GM19035 (cell line): ENCODE results near the gene YTHDC1.

Experiments used
- ATAC-seq: cut with Tn5 transposase; IDR thresholded peaks from one replicate; pipeline ENCODE4 v1.9.1; 2021; ENCODE audit not compliant: unreplicated experiment

Gene YTHDC1

DNA sequence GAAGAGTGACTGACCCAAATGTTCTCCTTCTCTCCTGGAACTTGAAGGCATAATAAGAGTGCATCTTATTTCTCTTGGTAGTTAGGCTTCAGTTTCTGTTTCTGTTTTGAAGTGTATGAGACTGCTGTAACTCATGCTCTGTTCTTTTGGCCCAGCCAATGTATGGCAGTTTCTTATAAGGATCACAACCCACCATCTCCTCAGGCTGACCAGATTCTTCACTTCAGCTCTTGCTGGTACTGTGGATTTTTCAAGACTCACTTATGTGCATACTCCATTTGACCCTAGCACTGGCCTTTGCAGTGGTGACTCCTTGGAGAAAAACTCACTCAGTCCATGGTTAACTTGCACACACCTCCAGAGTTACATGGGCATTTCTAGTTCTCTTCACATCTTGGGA lies 9.6 kb upstream of the YTHDC1 start:
- peak; percentile 87 for ATAC-seq

DNA sequence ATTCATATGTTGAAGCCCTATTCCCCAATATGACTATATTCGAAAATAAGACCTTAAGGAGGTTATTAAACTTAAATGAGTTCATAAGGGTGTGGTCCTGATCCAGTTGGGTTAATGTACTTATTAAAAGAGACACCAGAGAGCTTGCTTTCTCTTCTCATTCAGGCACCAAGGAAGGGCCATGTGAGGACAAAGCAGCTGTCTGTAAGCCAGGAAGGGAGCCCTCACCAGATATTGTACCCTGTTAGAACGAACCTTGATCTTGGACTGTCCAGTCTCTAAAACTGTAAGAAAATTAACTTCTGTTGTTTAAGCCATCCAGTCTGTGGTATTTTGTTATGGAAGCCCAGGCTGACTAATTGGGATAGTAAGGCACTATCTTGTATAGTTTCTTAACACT lies 9.1 kb upstream of the YTHDC1 start:
- ATAC-seq: no peak

DNA sequence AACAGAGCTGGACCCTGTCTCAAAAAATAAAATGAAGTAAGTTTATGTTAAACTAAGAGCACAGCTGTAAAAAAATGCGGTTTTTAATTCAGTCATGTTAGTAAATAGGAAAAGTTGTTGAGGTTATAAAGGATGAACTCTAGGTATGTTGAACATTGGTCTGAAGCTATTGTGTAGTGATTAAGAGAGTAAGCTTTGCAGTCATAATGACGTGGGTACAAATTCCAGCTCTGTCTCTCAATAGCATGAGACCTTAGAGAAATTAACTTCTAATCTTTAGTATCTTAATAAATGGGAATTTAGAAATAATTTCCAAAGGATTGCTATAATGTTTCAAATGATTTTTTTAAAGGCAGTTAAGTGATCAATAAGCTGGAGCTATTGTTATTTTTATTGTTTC lies 2.9 kb upstream of the YTHDC1 start:
- no peak for ATAC-seq

DNA sequence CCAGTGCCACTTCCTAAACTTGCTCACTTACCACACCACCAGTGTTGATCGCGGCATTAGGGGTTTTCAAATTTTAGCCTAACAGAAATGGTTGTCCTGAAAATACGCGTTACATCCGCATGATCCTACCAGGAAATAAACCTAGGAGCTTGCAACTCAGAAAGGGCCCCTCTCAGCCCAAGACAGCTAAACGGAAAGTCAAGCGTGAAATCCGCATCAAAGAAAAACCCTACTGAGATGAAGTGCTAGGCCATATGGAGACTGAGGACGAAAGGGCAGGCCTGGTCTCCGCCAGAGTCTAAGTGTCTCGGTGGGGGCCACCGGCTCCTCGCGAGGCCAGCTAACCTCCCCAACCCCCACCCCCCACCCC lies 626 bp downstream of the YTHDC1 start:
- no peak for ATAC-seq

DNA sequence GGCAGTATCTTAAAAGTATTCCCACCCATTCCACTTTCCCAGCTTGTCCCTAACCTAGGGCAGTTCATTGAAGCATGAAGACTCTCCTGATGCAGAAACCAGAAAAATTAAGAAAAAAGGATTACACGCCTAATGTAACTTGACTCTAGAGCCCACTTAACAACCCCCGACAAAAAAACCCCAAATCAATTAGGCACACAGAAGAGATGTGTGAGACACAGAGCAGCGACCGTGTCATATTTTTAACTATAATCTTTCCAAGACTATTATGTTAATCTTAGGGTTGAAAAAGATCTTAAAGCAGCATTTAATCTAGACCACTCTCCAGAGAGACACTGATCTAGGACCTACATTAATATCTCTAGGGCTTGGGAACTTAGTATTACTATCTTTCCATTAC lies 1.3 kb downstream of the YTHDC1 start:
- no peak for ATAC-seq

DNA sequence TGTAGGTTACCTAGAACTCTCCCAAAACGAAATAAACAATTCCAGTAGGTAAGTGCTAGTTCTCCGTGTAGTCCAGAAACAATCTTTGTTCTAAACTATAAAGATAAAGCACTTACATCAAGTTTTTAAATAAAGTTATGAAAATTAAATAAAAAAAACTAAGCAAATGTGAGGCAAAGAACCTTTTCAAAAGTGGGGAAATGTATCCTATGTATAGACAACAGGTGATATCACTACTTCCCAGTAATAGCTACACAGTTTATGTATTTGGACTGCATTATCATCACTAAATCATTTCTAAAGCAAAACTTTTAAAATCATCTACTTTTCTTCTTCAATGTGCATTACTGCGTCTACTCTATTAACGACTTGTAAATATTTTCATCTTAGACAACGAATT lies 2.0 kb downstream of the YTHDC1 start:
- ATAC-seq: no peak

DNA sequence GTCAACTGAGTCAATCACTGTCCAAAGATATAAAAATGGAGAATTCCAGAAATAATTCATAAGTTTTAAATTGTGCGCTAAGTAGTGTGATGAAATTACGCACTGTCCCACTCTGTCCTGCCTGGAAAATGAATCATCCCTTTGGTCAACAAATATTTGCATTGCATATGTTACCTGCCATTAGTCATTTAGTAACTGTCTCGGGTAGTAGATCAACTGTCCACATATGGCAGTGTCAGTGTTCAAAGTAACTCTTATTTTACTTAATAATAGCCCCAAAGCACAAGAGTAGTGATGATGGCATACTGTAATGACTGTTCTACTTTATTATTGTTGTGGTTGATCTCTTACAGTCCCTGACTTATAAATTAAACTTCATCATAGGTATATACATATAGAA lies 3.4 kb downstream of the YTHDC1 start:
- no peak for ATAC-seq

DNA sequence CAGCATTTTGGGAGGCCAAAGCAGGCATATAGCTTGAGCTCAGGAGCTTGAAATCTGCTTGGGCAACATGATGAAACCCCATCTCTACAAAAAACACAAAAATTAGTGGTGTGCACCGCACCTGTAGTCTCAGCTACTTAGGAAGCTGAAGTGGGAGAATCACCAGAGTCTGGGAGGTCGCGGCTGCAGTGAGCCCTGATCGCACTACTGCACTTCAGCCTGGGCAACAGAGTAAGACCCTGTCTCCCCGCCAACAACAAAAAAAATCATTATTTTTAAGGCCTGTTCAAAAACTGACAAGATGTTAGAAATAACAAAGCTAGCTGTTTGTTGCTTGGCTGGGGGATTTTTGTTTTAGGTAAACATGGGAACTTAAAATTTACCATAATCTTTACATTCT lies 5.1 kb downstream of the YTHDC1 start:
- ATAC-seq: no peak

DNA sequence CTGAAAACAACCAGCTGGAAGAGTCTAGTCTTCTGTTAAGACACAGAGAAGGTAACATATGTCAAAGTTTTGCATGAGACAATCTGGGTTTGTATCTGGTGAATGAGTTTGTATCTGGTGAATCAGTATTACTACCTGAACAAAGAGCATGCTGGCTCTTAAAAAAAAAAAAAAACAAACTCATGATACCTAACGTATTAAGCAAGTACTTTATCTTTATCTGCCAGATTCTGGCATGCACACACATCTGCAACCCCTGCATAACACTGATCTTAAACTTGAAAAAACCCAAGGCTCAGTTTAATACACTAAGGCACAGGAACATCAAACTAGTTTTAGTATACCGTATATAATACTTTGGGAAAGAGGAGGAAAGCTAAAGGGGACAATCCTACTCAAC lies 5.8 kb downstream of the YTHDC1 start:
- ATAC-seq: no peak

DNA sequence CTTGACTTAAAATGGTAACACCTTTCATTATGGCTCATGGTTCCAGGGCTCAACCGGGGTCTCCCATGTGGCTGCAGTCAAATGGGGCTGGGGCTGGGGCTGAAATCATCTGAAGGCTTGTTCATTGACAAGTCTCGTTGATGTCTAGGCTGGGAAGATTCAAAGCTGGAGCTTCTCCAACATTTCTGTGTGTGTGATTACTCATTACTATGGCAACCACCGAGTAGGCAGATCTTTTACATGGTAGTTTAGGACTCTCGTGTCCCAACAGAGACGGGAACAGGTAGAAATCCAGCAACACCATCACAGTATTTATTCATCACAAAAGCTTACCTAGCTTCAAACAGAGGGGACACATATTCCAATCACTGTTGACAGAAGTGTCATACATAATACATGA lies 7.8 kb downstream of the YTHDC1 start:
- ATAC-seq: no peak

DNA sequence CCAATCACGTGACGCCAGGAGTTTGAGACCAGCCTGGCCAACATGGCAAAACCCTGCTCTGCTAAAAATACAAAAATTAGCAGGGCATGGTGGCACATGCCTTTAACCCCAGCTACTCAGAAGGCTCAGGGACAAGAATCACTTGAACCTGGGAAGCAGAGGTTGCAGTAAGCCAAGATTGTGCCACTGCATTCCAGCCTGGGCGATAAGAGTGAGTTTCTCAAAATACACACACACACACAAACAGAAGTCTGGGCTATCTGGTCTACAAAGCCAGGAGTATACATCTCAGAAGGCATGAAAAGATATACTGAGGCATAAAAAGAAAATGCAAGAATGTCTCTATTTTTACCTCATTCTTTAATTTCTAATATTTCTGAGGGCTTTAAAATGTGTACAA lies 11.3 kb downstream of the YTHDC1 start:
- no peak for ATAC-seq

DNA sequence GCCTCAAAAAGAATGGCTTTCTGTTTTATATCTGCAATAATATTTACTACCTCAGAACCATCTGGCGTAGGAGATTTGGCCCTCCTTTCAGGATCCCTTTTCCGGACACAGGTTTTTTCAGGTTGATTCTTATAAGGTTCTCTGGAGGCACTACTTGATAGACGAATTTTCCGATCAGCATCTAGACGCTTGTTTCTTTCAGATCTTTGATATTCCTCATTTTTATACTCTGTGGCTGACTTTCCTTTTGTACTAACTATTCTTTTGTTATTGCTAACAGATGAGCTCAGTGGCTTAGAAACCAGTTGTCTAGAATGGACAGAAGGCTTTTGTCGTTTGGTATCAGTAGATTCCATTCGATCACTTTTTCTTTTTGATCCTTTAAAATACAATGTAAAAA lies 12.4 kb downstream of the YTHDC1 start:
- ATAC-seq: no peak

DNA sequence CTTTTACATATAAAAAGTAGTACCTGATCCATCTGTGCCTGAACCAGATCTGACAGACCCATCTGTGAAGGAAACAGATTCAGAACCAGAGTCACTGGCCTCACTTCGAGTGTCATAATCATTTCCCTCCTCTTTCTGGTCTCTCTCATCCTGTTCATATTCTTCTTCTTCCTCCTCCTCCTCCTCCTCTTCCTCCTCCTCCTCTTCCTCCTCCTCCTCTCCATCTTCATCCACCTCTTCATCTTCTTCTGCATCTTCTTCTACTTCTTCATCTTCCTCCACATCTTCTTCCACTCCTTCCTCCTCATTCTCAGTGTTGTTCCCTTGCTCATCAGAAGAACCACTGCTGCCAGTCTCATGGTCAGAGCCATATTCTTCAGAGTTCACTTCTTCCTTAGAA lies 12.9 kb downstream of the YTHDC1 start:
- ATAC-seq: no peak

DNA sequence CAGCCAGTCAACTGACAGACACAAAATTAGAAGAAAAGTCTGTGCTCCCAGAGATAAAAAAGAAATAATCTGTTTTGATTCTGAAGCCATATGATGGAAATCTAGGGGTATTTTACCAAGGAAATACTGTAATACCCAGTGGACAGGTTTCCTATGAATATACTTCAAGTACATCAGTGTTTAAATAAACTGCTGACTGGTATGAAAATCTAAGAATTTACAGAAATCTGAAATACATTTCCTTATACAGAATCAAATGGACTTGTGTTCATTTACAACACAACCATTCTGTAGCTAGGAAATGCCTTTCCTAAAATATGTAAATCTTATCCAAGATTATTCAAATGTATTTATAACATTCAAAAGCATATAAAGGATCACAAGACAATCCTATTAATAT lies 13.4 kb downstream of the YTHDC1 start:
- no peak for ATAC-seq

DNA sequence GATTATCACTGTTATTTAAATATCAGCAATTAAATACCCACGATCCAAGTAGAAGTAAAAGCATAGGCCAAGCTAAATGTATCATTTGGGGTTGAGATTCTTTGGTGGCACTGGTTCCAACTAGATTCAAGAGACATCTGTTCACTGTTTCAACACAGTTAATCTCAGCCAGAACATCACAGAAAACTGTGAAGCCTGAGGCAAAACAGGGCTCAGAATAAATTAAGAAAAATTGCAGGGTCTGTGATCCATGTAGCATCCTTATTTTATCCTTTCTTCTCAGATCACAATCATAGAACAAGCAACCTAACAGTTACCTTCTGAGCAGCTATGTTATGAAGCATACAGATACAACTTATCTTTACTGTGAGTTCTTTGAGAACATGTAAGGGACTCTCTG lies 23.7 kb downstream of the YTHDC1 start:
- ATAC-seq: no peak

DNA sequence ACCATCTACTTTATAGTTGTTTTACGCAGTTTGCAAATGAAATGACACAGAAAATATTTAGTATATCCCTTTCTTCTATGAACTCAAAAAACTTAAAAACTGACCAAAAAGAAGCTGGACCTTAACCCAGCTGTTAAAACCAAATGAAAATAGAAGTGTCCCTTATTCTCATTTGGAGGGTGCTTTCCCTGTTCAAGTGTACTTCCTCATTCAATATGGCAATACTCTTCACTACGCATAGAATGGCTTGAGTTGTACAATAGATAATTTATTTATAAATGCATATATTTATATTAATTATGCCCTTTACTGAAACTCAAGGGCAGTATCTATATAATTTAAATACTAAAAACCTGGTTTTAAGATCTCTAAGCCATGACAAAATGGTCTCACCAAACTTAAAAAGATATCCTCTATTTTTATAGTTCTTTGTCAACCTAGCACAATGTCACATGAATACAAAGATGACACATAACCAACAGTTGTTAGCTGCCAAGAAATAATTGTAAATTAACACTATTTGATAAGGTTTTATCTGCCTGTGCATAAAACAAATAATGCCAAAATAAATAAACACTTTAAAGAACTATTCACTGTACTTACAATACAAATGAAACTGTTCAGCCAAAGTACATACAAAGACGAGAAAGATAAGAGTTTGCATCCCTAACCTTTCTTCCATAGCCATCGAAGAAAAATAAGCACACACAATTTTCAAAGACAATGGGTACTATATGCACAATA lies 25.2 kb downstream of the YTHDC1 start:
- ATAC-seq: no peak

DNA sequence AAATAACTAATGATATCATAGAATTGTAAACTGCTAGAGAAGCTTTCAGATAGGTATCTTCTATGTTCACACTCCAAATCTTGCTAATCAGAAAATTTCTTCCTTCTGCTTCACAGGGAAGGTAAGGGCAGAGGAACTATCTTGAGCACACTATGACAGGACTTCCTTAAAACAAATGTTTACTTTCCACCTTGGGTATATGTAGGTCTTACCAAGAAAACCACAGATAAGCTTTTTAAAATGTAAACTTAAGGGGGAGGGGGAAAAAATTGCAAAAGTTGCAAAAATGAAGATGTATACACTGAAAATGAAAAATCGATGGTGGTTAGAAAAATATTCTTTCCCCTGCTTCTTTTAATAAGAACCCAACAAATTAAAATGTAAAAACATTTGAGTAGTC lies 30.9 kb downstream of the YTHDC1 start:
- ATAC-seq: no peak

DNA sequence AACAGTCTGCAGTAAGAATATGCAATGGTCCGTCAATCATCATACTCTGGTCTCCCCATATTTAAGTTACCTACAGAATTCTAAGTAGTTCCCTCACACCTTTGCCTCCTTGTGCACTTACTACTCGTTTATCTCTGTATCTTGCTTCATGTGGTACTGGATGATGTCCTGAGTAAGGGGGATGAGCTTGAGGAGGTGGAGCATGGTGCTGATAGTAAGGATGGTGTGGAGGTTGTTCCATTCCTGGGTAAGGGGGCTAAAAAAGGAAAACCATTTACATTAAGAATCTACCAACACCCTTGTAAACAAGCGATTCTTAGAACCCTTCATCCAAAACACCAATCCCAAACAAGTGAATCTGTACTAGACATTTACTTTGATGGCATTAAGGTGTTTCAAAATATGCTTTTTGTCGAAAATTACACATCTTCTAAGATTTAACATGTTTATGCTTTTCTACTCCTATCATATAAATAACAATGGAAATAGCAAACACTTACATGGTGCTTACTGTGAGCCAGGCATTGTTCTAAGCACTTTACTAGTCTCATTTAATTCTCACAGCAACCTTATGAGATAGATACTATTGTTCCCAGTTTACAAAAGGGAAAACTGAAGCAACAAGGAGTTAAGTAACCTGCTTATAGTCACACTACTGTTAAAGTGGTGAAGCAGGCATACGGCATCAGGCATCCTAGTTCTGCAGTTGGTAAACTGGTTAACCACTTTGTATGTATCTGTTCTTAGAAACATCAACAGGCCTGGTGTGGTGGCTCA lies 33.5 kb downstream of the YTHDC1 start:
- ATAC-seq: no peak

DNA sequence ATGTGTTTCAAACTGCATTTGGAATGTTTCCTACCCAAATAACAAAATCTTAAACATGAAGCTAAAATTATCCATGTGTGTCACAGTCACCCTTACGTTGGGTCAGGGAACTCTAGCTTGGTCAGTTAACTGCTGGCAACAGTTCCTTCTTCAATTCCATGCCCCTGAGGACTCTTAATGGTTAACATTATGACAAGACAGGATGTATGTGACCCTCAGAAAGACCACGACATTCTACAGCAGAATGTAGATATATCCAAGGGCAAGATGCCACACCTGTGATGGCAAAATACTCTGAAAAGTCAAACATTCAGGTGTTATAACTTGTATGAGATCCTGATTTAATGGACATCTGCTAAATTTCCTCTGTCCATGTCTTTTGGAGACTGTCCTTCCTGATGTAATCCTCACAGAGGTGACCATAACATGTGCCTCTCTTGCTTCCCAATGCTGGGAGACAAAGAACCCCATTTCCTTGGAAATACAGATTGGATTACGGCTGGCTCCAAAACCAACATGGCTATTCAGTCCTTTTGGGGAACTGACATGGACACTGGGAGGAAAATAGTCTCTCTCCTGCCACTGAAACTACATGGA lies 39.1 kb downstream of the YTHDC1 start:
- ATAC-seq: no peak

DNA sequence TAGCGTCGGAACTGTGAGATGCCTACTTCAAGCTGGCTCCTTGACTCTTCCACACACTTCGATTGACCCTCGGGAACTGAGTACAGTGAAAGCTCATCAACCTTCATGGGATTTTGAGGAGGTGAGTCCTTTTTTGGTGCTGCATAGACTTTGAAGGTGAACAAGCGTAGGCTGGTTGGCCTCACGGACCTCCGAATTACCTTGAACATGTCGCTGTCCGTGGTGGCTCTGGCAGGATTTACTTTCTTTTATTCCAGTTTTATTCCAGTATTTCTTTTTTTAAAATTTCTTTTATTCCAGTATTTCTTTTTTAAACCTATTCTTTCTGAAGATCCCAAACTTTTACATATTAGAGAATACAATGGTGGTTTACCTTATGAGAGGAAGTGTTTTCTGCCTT lies 45.2 kb downstream of the YTHDC1 start:
- ATAC-seq: no peak

DNA sequence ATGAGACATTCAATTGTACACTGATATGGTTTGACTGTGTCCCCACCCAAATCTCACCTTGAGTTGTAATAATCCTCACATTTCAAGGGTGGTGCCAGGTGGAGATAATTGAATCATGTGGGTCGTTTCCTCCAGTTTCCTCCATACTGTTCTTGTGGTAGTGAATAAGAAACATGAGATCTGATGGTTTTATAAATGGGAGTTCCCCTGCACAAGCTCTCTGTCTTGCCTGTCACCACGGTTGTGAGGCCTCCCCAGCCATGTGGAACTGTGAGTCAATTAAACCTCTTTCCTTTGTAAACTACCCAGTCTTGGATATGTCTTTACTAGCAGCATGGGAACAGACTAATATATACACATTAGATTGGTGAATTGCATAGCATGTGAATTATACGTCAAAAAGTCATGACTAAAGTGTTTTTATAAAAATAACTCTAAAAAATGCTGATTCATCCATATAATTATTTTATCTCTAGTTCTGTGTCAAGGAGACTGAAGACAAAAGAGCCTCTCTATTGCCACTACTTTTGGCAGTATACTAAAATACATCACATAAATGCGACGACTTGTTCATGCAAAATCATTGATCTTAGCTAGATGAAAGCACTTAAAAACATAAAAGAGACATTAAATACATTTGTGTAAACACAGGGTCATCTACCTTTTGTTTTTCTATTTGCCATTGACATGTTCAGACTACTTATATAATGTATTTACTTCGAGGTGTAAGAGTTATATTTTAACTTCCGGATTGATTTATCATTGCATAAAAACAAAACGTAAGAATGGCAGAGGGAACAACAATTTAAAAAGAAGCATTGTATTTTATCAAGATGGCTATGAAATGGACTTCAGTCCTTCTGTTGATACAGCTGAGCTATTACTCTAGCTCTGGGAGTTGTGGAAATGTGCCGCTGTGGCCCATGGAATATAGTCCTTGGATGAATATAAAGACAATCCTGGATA lies 50.1 kb downstream of the YTHDC1 start:
- ATAC-seq: no peak
